SK-N-DZ (cell line): ENCODE data around the gene SIPA1L3.
"Not testable (repeated sequence)": the region's sequence is repeated elsewhere in the genome, so short reads cannot be mapped to it uniquely, and the experiment has no call there.

Source experiments
- DNase-seq: peaks from one replicate; pipeline ENCODE4 v3.0.0-alpha.2; 2015; ENCODE audit warnings: low spot score

SIPA1L3 gene

DNA sequence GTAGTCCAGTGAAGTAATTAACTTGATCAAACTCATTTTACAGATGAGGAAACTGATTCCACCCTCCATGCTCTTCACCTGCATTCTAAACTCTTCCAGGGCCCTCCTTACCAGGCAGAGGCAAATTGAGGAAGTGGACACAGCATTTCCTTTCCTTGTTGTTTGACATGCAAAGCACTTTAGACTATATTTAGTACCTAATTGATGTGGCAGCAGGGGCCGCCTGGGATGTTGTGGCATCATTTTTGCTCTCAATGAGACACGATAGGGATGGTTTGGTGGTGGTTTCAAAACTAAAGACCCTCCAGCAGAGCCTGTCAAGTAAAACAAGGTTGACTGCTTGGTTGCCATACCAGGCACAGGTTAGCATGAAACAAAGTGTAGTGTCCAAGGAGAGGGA is 7.9 kb downstream of the SIPA1L3 start:
- DNase-seq: no peak

DNA sequence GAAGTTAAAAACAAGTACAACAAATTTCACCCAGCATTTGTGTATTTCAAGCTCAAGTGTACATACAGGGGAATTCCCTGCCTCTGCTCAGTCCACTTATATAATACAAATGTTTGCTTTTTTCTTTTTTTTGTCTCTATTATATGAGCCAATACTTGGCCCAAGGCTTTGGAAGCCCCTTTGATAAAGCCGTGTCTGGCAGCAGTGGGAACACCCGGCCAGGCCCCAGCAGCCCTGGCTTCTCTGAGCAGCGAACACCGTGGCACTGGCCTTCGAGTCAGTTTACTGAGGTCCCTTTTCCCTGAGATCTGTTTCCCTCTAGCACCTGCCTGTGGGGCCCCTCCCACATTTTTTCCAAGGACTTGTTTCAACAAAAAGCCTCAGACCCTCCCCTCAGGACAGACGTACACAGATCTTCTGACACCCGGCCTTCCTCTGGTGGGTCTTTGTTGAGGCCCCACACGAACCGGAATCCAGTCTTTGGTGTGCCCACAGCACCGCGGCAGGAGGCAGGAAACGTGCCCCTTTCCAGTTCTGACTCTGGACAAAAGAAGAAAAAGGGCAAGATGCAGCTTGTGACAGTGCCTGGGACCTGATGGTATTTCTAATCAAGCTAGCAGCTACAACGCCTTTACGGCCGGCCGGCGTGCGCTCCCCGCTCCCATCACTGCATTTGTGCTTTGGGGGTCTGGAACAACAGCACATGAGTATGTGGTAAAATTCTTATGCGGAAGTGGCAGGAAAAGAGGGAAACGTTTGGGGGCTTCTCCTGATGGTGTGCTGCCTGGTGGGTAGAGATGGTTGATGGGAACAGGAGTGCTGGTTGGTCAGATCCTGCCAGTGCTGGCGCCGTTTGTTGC is 13.8 kb downstream of the SIPA1L3 start:
- DNase-seq: no peak

DNA sequence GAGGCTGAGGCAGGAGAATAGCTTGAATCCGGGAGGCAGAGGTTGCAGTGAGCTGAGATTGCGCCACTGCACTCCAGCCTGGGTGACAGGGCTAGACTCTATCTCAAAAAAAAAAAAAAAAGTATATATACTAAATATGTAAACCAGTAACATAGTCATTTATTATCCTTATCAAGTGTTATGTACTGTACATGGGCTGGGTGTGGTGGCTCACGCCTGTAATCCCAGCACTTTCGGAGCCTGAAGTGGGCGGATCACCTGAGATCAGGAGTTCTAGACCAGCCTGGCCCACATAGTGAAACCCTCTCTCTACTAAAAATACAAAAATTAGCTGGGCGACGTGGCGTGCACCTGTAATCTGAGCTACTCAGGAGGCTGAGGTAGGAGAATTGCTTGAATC is 17.6 kb downstream of the SIPA1L3 start:
- DNase-seq: not testable (repeated sequence)

DNA sequence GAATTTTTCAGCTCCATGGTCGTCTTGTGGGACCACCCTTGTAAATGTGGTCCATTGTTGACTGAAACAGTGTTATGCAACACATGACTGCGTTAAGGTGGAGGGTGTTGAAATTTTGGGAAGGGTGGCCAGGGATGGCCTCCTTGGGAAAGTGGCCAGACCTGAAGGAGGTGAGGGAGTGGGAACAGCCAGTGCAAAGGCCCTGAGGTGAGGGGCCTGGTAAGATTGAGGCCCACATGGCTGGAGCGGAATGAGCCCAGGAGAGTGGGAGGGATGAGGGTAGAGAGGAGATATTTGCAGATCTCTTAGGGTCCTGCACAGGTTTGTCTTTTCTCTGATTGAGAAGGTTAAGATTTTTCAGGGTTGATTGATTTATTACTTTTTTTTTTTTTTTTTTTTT is 18.2 kb downstream of the SIPA1L3 start:
- no peak for DNase-seq

DNA sequence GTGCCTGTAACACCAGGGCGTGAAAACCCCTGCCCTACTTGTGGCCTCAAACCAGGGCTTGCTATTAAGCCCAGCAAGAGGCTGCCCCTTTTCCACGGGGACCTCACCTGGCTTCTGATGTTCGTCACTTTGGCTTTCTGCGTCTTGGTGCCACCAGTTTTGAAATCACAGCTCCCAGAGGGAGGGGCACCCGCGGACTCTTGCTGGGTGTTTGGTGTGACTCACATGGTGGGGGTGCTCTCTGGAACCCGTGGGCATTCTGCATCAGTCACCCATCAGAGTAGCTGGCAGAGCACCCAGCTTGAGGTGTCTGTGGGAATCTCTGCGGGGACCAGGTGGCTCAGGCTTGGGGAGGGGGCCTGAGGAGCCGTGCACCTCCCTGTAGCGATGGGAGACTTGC is 19.2 kb downstream of the SIPA1L3 start:
- DNase-seq: no peak

DNA sequence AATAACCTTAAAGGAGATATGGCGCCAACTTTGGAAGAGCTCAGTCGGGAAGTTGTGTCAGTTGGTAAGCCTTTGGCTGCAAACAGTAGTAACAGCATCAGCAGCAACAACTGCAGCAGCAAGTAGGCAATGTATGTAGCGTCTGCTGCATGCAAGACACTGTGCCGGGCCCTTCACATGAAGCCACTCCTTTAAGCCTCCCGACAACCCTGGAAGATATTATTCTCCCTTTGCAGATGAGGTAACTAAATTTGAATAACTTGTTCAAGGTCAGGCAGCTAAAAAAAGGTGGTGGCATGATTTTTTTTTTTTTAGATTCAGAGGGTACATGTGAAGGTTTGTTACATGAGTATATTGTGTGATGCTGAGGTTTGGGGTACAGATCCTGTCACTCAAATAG is 19.7 kb downstream of the SIPA1L3 start:
- DNase-seq: no peak

DNA sequence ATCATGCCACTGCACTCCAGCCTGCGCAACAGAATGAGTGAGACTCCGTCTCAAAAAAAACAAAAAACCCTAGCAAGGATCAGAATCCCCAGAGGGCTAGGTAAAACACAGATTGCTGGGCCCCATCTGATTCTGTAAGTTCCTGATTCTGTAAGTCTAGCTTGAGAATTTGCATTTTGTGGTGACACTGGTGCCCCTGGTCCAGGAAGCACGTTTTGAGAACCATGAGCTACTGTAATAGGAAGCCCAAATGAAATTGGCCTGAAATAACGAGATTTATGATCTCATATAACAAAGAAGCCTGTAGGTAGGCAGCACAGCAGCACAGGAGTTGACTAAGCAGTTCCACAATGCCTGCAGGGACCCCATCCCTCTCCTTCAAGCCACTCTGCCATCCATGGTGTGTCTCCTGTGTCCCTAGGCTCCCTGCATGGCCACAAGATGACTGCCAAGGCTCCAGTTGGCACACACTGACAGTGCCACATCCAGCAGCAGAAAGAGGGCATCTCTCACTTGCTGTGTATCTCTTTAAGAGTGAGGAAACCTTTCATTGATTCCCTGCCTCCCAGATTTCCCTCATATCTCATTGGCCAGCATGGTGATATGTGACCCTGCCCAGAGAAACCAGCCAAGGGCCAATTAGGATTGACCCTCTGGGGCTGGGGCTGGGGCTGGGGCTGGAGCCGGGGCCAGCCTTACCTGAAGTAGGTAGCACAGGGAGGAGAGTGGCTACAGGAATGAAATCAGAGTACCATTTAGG is 21.7 kb downstream of the SIPA1L3 start:
- DNase-seq: no peak

DNA sequence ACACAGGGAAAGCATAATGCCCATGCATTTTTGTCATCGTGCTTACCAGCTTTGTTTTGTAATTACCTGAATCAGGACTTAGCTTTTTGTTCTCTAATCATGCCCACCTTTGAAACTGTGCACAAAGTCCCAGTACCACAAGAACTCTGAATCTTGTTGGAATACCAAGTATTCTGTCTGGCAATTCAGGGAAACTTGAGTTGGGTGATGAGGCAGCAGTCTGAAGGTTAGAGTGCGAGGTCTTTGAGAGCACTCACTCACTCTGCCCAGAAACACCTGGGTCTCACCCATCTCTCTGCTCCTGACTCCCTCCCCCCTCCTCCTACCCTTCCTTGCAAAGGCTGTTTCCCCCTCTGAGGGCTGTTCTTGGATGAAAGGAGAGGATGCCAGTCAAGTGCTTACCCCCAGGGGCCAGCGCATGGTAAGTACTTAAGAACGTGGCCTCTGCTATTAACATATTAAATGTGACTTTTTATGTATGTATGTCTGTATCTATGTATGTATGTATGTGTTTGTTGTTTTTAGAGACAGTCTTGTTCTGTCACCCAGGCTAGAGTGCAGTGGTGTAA is 22.4 kb downstream of the SIPA1L3 start:
- DNase-seq: no peak

DNA sequence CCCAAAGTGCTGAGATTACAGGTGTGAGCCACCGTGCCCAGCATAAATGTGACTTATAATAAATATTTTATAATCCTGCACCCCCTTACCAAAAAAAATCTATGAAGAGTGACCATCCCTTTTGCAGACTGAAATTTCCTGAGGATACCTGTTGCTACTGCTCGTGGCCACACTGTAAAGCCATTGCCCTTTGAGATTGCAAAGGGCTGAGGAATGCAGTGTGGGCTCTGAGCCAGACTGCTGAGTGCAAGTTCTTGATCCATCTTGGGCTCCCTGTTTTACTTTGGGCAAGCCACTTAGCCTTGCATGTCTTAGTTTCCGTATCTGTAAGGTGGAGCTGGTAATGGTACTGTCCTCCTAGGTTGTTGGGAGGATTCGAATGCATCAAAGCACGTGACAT is 23.4 kb downstream of the SIPA1L3 start:
- no peak for DNase-seq

DNA sequence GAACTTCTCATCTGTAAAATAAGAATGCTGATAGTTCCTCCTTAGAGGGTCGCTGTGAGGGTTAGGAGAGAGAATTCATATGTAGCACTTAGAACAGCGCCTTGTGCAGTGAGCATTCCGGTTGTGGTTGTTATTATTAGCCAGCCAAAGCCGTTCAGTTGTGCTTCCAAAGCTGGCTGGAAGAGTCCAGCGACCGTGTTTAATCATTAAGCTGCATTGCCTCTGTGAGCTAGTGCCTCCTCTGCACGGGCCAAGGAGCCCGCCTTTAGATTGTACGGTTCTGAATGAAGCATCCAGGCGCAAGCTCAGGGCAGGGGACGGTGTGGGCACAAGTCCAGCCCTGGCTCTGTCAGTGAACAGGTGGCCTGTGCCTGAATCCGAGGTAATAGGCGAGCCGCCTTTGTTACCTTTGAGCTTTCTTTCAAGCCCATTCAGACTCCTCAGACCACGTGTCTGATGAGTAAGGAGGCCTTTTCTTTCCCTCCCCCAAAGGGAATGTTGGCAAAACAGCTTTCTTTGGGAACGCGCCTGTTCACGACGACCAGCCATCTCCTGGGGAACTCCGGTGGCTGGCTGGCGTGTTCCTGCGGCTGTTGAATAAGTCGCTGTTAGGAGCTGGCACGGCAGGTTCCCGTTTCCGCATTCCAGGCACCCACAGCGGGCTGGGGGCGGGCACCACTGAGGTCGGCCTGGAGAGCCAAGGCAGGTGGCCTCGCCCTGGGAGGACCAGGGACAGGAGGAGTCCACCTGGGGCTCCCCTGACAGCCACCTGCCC is 25.1 kb downstream of the SIPA1L3 start:
- no peak for DNase-seq

DNA sequence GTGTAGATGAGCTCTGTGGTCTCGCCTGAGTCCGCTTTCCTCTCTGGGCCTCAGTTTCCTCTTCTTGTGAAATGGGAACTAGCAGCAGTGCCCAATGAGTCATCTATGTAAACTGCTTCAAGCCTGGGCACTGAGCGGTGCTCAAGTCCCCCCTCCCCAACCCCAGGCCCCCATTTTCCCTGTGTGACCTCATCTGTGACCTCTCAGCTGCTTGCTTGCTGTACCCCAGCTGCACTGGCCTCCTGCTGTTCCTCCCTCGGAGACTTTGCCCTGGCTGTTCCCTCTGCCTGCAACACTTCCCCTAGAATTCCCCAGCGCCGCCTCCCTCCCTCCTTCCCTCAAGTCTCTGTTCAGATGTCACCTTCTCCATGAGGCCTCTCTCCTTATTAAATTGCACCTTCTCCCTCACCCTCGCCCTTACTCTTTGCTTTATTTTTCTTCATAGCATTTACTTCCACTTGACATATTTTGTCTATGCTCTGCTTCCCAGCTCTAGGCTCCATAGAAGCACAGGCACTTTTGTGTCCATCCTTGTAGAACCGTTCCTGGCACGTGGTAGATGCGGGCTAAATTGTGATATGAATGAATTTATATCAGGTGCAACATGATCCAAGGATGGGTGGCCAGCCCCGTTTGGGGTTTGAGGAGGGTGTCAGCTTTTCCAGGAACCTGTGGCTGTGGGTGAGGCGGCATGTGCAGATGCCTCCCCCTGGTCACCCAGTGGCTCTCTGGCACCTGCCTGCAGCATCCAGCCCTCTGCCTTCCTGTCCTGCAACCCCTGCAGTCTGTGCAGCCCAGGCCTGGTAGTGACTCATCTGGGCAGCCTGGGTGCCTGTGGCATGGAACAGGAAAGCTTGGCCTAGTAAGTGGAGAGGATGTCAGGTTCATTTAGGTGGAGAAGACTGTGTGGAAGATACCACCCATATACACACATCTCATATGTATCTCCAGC is 26.3 kb downstream of the SIPA1L3 start:
- no peak for DNase-seq

DNA sequence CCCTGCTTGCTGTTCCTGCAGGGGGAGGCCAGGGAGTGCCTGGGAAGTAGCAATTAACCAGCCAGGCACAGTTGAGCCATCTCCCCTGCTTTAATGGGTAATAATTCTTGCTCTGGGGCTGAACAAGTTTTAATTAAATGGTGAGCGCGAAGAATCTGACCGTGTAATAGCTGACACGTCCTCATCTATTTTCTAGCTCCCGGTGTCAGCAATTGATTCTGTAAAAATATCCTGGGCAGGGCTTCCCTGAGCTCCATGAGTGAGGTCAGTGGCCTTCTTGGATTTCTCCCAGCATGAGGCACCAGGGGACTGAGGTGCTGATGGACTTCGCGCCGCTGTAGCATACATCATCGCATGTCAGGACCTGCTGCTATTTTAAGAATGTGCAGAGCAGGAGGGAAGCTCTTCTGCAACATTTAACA is 26.9 kb downstream of the SIPA1L3 start:
- DNase-seq: no peak

DNA sequence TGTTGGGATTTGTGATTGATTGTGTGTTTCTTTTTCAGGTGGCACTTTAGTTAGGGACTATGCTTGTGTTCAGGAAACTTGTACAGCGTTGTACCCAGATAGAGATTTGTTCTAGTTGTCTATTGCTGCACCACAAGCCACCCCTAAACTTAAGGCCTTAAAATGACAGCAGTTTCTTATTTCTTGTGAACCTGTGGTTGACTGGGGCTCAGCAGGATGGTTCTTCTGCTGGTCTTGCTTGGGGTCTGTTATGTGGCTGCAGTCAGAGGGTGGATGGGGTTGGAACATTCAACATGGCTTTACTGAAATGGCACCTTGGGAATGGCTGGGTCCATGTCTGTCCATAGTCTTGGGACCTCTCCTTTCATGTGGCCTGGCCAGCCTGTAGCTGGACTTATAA is 28.3 kb downstream of the SIPA1L3 start:
- no peak for DNase-seq

DNA sequence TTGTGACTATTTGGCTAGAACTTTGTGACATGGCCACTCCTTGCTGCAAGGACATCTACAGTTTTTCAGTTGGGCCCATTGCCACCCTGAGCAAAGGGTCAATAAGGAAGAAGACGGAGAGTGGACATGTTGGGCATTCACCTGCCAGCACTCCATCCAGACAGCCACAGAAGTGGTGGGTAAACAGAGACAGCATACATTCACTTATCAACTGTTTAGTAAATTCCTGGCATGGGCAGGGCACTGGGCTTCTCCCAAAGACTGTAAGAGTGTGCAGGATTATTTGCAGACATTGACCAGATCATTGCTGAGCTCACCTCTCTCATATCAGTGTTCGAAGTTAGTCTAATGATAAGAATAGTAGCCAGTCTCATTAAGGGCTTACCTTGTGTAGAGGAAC is 29.2 kb downstream of the SIPA1L3 start:
- DNase-seq: no peak

DNA sequence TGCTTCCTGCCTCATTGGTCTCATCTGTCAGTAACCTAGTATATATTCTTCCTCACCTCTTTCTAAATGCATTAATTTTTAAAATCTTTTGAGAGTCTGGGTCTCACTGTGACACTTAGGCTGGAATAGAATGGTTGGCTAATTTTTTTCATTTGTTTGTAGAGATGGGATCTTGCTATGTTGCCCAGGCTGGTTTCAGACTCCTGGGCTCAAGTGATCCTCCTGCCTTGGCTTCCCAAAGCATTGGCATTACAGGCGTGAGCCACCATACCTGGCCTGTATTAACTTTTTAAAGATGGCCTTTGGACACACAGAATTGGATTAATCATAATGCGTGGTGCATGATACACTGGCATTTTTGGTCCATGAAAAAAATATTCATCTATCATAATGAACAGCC is 29.9 kb downstream of the SIPA1L3 start:
- no peak for DNase-seq

DNA sequence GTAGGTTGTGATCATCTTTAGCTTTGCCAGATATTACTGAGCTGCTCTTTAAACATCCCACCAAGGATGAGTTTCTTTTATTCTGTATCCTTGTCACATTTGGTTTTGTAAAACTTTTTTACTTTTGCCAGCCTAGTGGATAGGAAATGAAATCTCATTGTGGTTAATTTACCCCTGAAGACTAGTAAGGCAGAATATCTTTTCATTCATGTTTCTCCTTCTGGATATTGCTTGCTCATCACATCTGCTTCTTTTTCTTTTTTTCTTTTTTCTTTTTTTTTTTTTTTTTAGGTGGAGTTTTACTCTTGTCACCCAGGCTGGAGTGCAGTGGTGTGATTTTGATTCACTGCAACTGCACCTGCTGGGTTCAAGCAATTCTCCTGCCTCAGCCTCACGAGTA is 31.3 kb downstream of the SIPA1L3 start:
- DNase-seq: no peak

DNA sequence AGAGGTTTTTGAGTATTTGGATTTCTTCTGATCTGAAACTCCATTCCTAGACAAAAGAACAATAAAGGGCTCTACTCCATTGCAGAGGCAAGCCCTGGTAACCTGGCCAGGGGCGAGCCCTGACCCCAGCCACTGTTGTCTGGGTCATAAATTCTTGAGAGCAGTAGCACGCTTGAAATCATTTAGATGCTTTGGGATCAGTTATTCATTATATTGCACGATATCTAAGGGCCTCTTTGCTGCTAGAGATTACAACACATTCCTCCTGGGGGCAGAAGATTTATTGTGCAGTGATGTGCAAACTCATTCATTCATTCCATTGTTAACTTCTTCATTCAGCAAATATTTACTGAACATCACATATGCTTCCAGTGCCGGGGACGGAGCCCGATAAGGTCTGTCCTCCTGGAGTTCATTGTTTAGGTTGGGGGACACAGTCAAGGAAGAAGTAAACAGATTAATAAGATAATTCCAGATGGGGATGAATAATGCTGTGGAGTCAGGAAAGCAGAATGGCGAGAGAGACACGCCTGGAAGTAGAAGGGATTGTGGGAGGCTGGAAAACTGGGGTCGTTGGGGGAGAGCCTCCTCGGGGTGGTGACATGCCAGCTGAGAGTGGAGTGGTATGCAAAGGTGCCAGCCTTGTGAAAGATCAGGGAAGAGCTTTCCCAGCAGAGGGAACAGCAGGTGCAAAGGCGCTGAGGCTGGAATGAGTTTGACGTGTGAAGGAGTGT is 34.9 kb downstream of the SIPA1L3 start:
- DNase-seq: no peak

DNA sequence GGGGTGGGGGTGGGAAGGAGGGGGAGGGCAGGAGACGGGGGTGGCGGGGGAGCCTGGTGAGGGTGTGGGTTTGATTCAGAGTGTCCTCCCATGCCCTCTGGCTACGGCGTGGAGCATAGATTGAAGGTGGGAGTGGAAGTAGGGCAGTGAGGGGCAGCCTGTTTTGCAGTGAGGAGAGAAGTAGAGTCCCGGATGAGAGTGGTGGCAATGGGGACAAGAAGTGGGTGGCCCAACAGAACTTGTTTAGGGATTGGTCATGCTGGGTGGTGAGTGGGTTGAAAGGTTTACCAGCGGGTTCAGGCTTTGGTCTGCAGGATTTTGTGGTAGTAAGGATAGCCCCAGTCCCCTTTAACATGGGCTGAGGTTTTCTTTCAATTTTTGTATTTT is 35.5 kb downstream of the SIPA1L3 start:
- DNase-seq: no peak

DNA sequence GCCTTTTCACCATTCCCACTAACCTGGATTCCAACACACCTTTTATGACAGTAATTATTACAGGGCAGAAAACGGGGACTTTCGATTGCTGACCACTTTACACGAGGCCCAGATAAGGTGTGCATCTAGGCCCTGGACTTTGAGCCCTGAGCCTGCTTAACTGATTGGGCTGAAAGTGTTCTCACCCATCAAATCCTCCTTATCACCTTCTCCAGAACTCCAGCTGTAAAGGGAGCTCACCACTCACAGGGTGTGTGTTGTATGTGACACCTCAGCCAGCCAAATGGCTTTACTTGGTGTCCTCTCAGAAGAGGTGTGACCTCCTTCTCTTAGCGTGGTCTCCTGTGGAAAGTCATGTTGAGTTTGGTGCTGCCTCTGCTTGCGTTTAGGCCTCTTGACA is 36.5 kb downstream of the SIPA1L3 start:
- DNase-seq: no peak

DNA sequence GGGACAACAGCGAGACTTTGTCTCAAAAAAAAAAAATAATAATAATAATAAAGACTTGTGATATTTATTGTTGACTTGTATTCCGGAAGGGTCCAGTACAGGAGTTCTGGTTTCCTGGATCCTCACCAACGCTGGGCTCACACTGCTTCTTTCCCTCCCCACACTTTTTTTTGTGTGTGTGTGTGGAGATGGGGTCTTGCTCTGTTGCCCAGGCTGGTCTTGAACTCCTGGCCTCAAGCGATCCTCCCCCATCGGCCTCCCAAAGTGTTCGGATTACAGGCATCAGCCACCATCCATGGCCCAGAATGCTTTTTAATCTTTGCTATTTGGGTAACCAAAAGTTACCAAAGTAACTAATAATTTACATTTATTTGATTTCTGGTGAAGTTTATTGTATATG is 39.1 kb downstream of the SIPA1L3 start:
- DNase-seq: no peak
